Fibroblast of lung (primary cell): ENCODE data around the gene BABAM2.

Experiments used
- EZH2 ChIP-seq: IDR thresholded peaks from 2 replicates; pipeline ENCODE4 v1.5.1; 2012; ENCODE audit warnings: low read length, control low read depth, mild to moderate bottlenecking; ENCODE audit errors: missing control alignments
- TF ChIP-seq, protein P1 (sequence below), 2 donors: IDR thresholded peaks in 1 of 2; conservative IDR thresholded peaks in 1 of 2; 1 replicate in 1 of 2; 2 replicates in 1 of 2; pipeline ENCODE4 v1.5.1; 2011 to 2012; ENCODE audit warnings: low read length in 2 of 2, control low read depth in 1 of 2, inconsistent platforms in 1 of 2, low read depth in 1 of 2, mild to moderate bottlenecking in 1 of 2

- TF ChIP-seq, protein P1, sequence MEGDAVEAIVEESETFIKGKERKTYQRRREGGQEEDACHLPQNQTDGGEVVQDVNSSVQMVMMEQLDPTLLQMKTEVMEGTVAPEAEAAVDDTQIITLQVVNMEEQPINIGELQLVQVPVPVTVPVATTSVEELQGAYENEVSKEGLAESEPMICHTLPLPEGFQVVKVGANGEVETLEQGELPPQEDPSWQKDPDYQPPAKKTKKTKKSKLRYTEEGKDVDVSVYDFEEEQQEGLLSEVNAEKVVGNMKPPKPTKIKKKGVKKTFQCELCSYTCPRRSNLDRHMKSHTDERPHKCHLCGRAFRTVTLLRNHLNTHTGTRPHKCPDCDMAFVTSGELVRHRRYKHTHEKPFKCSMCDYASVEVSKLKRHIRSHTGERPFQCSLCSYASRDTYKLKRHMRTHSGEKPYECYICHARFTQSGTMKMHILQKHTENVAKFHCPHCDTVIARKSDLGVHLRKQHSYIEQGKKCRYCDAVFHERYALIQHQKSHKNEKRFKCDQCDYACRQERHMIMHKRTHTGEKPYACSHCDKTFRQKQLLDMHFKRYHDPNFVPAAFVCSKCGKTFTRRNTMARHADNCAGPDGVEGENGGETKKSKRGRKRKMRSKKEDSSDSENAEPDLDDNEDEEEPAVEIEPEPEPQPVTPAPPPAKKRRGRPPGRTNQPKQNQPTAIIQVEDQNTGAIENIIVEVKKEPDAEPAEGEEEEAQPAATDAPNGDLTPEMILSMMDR (conservative IDR thresholded peaks at IDR 0.05 in 1 of 2, IDR thresholded peaks at IDR 0.05 in 1 of 2; ENCODE audit: low read depth in 1 of 2, low read length in 2 of 2) = no peak
- TF ChIP-seq EZH2 = no peak
Measured at GRCh38 chr2:27931361-27931950, 40.9 kb downstream of the BABAM2 start.
